NCI-H2196 treated with DMSO at 0.1 percent for 48 hours (cell line): Measurements from ENCODE around the gene SOX1.
A peak's percentile ranks its signal among the peaks of the same experiment; 100 is the strongest.

ENCODE experiments used
- DNase-seq: peaks from one replicate; lab custom pipeline; 2025; ENCODE audit not compliant: unreplicated experiment; lab: John Stamatoyannopoulos, UW

The SOX1 gene

GRCh38 chr13:112067116-112067741 is at the start of gene SOX1:
SOX1 (plus strand) TSS chr13:112067149; CDS start chr13:112067659, 510 bp downstream.
- DNase-seq = no peak

GRCh38 chr13:112024577-112024976 is 42.4 kb upstream of the SOX1 start:
- no peak for DNase-seq

- no peak for DNase-seq
Measured at GRCh38 chr13:112027250-112027649, 39.7 kb upstream of the SOX1 start.

GRCh38 chr13:112028481-112028880 is 38.5 kb upstream of the SOX1 start:
- no peak for DNase-seq

- no peak for DNase-seq
Measured at GRCh38 chr13:112029143-112029542, 37.8 kb upstream of the SOX1 start.

- peak; percentile 6 for DNase-seq
Measured at GRCh38 chr13:112032186-112032993, 34.6 kb upstream of the SOX1 start.

GRCh38 chr13:112034231-112034630 is 32.7 kb upstream of the SOX1 start:
- DNase-seq = no peak

GRCh38 chr13:112034846-112035245 is 32.1 kb upstream of the SOX1 start:
- DNase-seq = no peak

- DNase-seq = no peak
Measured at GRCh38 chr13:112042496-112042895, 24.5 kb upstream of the SOX1 start.

- no peak for DNase-seq
Measured at GRCh38 chr13:112052213-112052612, 14.7 kb upstream of the SOX1 start.

- DNase-seq = no peak
Measured at GRCh38 chr13:112053167-112053743, 13.7 kb upstream of the SOX1 start.

GRCh38 chr13:112053744-112054615 is 13.0 kb upstream of the SOX1 start:
- DNase-seq = no peak

GRCh38 chr13:112054616-112055015 is 12.3 kb upstream of the SOX1 start:
- no peak for DNase-seq

GRCh38 chr13:112055036-112055914 is 11.7 kb upstream of the SOX1 start:
- DNase-seq = no peak

GRCh38 chr13:112055915-112056269 is 11.1 kb upstream of the SOX1 start:
- no peak for DNase-seq

- no peak for DNase-seq
Measured at GRCh38 chr13:112056284-112056727, 10.6 kb upstream of the SOX1 start.

- no peak for DNase-seq
Measured at GRCh38 chr13:112056739-112057438, 10.1 kb upstream of the SOX1 start.

GRCh38 chr13:112057439-112057735 is 9.6 kb upstream of the SOX1 start:
- DNase-seq = no peak

GRCh38 chr13:112057736-112058518 is 9.0 kb upstream of the SOX1 start:
- no peak for DNase-seq
